RWPE2 (cell line): Measurements from ENCODE around the gene TMEM94.
A peak's percentile ranks its signal among the peaks of the same experiment; 100 is the strongest.

Experiments
- ATAC-seq: fragments of 200-7000 bp; cut with Tn5 transposase; 3 replicates; pipeline ENCODE4 v1.9.1; 2021; ENCODE audit warnings: low read depth
- DNase-seq: peaks from one replicate; pipeline ENCODE4 v3.0.0-alpha.2; 2020; ENCODE audit warnings: low spot score
- H3K27ac ChIP-seq: fragments of 450-650 bp; 2 replicates; pipeline ENCODE4 v1.5.1; 2017; ENCODE audit warnings: mild to moderate bottlenecking; ENCODE audit not compliant: poor library complexity, severe bottlenecking
- H3K27me3 ChIP-seq: fragments of 250-450 bp; sonication (Bioruptor Pico); 2 replicates; pipeline ENCODE4 v1.5.1; 2021; ENCODE audit warnings: mild to moderate bottlenecking, moderate library complexity; ENCODE audit not compliant: insufficient read depth, poor library complexity, severe bottlenecking
- H3K36me3 ChIP-seq: fragments of 250-450 bp; sonication (Bioruptor Pico); 2 replicates; pipeline ENCODE4 v1.5.1; 2020; ENCODE audit warnings: low read depth, mild to moderate bottlenecking, moderate library complexity
- H3K4me1 ChIP-seq: fragments of 250-450 bp; sonication (Bioruptor Pico); 2 replicates; pipeline ENCODE4 v1.5.1; 2021; ENCODE audit warnings: mild to moderate bottlenecking, moderate library complexity; ENCODE audit not compliant: insufficient read depth, poor library complexity, severe bottlenecking
- H3K4me3 ChIP-seq: fragments of 250-450 bp; sonication (Bioruptor Pico); 2 replicates; pipeline ENCODE4 v1.5.1; 2021; ENCODE audit warnings: mild to moderate bottlenecking, moderate library complexity; ENCODE audit not compliant: severe bottlenecking
- H3K9me3 ChIP-seq: fragments of 250-450 bp; sonication (Bioruptor Pico); 2 replicates; pipeline ENCODE4 v1.5.1; 2021; ENCODE audit warnings: mild to moderate bottlenecking, moderate library complexity; ENCODE audit not compliant: severe bottlenecking
- CTCF ChIP-seq: fragments of 450-650 bp; IDR thresholded peaks from one replicate; pipeline ENCODE4 v1.5.1; 2017; ENCODE audit warnings: mild to moderate bottlenecking, moderate library complexity; ENCODE audit not compliant: poor library complexity, severe bottlenecking

TMEM94 gene

GRCh38 chr17:75488693-75489510 lies 32.5 kb downstream of the TMEM94 start:
- Histone ChIP-seq H3K9me3 (no peaks in the 10 kb centered on the region), H3K27ac (no peak overlapping the region), H3K27me3 (no peaks in the 10 kb centered on the region), H3K4me3 (no peak overlapping the region), H3K36me3 (no peaks in the 10 kb centered on the region; the same call in 1 of the 2 replicates), H3K4me1 (no peaks in the 10 kb centered on the region)
- ATAC-seq = 0 out of 3 replicates have a peak, but pooled peaks have one; percentile 8
- DNase-seq = no peak
- TF ChIP-seq CTCF = no peak

- Histone ChIP-seq H3K4me1 (no peaks in the 10 kb centered on the region), H3K27me3 (no peaks in the 10 kb centered on the region), H3K4me3 (no peak overlapping the region), H3K36me3 (no peaks in the 10 kb centered on the region; the same call in 1 of the 2 replicates), H3K9me3 (no peaks in the 10 kb centered on the region), H3K27ac (no peak overlapping the region)
- no peak for DNase-seq
- ATAC-seq = no peak
- TF ChIP-seq CTCF = no peak
Measured at GRCh38 chr17:75489511-75489955, 33.1 kb downstream of the TMEM94 start.

GRCh38 chr17:75490173-75490743 lies 33.8 kb downstream of the TMEM94 start:
- no peaks in the 10 kb centered on the region for H3K4me1 ChIP-seq
- no peak for ATAC-seq
- TF ChIP-seq CTCF = no peak
- no peaks in the 10 kb centered on the region for H3K9me3 ChIP-seq
- no peak overlapping the region for H3K27ac ChIP-seq
- H3K4me3 ChIP-seq = no peak overlapping the region
- H3K36me3 ChIP-seq = no peaks in the 10 kb centered on the region; the same call in 1 of the 2 replicates
- no peaks in the 10 kb centered on the region for H3K27me3 ChIP-seq
- no peak for DNase-seq

GRCh38 chr17:75490953-75491649 lies 34.7 kb downstream of the TMEM94 start:
- no peaks in the 10 kb centered on the region for H3K27me3 ChIP-seq
- H3K9me3 ChIP-seq = no peaks in the 10 kb centered on the region
- no peaks in the 10 kb centered on the region for H3K4me1 ChIP-seq
- no peak overlapping the region for H3K4me3 ChIP-seq
- TF ChIP-seq CTCF = no peak
- no peak overlapping the region for H3K27ac ChIP-seq
- H3K36me3 ChIP-seq = no peaks in the 10 kb centered on the region; the same call in 1 of the 2 replicates
- ATAC-seq = no peak
- DNase-seq = no peak
